G401 (cell line): ENCODE data around the gene EXO1. TPM values are rescaled to one million over a fixed set of nuclear protein-coding genes. Genes with fewer than 3 reads are reported as not detected.
A peak's percentile ranks its signal among the peaks of the same experiment; 100 is the strongest.
"Not testable (repeated sequence)": the region's sequence is repeated elsewhere in the genome, so short reads cannot be mapped to it uniquely, and the experiment has no call there.

Source experiments
- DNase-seq: peaks from one replicate; pipeline ENCODE4 v3.0.0-alpha.2; 2015; ENCODE audit warnings: low spot score
- in situ Hi-C: cut with HindIII; loops from 2 replicates; pipeline ENCODE4 v1.10.0; 2016; ENCODE audit warnings: low sequenced_read_pairs, mixed read lengths
- total RNA-seq: library from RNA; depleted of rRNA; stranded (reverse); fragments of >200 nt; shearing (Covaris generic); gene quantifications from 2 replicates; pipeline ENCODE4 v1.2.3, GENCODE V29; 2014; rRNA removed

Gene EXO1
- total RNA-seq = 29.7 and 46.2 TPM in 2 replicates

DNA sequence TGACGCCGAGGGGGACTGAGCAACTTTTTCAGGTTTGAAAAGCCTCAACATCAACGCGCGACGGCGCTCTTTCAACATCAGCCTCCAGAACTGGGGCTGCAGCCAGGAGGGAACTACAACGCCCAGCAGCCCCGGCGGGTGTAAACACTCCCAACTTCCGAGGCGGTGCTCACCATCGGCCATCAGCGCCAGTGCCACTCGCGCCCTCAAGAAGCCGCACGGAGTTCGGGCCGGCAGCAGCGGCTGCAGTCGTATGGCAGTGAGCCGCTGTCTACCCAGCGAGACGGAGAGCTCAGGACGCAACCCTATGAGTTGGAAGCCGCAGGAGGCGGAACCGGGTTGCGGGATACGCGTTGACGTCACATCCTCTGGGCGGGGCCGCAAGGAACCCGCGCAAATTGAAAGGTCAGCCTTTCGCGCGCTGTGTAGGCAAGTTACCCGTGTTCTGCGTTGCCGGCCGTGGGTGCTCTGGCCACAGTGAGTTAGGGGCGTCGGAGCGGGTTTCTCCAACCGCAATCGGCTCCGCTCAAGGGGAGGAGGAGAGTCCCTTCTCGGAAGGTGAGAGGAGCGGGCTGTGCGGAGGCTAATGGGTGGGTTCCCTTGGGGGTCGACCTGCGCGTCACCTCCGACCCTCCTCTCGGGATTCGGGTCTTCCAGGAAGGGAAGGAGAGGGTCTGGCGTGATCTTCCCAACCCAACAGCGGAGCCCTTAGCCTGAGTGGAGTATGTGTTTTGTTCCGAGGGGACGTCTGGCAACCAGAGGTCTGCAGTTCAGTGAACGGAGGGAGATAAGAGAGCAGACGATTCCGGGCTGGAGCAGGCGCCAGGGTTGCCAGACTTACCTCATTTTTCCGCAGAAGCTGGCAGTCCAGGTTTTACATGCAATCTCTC lies at the start of gene EXO1:
EXO1 (plus strand) TSS at position 409 of the 890 bp plus-strand sequence. CDS start 2,222 bp downstream, outside the sequence.
- in situ Hi-C loops = no loop called here
- DNase-seq = peak; percentile 92

DNA sequence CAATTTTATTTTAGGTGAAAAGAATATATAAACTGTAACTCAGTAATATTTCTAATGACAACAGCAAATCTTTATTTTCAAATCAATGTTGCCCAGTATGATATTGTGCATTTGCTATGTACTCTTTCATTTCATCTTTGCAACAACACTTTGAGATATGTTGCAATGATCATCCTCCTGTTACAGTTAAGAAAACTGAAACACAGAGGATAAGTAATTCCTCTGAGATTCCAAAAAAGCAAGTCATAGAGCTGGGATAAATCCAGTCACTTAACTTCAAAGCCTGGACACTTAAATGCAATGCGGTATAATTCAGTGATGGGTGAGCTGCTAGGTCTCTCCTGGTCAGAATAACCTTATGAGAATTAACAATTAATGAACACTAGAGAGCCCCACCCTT lies 48.6 kb upstream of the EXO1 start:
- in situ Hi-C loops = no loop called here
- DNase-seq = no peak

DNA sequence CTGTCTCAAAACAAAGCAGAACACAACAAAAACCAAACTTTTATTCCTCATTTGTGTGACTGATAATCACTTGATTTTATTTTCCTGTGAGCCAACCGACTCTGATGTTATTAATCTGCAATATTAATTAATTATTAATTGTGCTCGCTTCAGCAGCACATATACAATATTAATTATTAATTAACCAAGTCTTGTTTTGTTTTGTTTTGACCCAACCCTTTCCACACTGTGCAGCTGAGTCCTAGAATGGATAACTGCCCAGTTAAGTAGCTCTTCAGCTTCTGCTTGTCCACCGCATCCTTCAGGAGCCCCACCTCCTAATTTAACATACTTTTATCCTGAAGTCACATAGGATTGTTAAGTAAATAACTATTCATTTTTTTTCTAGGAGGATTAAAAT lies 47.4 kb upstream of the EXO1 start:
- in situ Hi-C loops = no loop called here
- no peak for DNase-seq

DNA sequence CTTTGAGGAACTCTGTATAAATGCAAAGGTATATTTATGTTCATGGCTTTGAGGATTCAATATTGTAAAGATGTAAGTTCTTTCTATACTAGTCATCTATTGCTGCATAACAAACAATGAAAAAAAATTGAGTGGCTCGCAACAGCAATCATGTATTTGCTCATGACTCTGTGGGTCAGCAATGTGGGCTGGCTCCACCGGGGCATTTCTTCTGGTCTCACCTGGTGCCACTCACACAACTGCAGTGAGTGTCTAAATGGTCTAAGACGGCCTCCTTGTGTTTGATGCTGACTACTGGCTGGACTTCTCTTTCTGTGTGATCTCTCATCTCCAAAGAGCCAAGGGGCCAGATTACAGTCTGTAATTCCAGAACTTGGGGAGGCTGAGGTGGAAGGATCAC lies 45.1 kb upstream of the EXO1 start:
- DNase-seq = no peak
- in situ Hi-C loops = no loop called here

DNA sequence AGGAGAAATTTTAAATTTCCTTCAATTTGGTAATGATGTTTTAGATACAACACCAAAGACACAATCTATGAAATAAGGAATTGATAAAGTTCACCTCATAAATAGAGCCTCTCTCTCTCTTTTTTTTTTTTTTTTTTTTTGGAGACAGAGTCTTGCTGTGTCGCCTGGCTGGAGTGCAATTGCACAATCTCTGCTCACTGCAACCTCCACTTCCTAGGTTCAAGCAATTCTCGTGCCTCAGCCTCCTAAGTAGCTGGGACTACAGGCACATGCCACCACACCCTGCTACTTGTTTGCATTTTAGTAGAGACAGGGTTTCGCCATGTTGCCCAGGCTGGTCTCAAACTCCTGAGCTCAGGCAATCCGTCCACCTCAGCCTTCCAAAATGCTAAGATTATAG lies 43.3 kb upstream of the EXO1 start:
- in situ Hi-C loops, DNase-seq: not testable (repeated sequence)

DNA sequence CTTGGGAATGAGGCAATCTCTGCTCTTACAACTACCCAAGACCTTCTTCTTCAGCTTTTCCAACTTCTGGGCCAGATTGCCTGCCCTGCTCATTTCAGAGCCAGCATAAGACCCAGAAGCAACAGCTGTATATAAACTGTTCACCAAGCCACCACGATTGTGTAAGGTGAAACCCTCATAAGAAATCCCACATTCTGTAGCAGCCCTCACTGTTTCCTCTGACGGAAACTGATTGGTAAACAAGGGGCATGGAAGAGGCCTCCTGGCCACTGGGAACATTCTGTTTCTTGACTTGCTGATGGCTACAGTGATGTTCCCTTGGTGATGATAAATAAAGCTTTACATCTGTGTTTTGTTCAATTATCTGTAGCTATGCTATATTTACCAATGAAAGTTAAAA lies 39.7 kb upstream of the EXO1 start:
- in situ Hi-C loops = no loop called here
- no peak for DNase-seq

DNA sequence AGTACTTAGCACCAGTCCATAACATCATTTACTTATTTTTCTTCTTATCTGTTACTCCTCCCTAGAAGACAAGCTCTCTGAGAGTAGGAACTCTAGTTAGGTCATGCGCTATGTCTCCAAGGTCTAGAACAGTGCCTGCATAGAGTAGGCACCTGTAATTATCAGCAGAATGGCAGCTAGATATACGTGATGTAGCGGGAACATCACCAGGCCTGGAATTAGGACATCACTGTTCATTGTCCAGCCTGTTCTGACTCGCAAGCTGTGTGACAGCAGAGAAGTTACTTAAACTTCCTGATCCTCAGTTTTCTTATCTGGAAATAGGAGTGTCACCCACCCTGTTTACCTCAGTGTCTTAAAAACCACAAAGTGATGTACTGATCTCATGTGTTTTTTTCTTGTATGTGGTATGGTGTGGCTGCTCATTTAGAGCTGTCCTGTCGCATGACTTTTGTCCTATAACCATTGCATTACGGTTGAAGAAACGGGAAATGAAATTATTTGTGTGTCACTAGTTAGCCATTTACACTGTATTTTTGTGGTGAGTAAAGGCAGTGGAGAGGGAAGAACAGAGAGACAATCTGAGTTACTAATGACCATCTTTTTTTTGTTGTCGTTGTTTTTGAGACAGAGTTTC lies 37.1 kb upstream of the EXO1 start:
- DNase-seq = no peak
- in situ Hi-C loops = no loop called here

DNA sequence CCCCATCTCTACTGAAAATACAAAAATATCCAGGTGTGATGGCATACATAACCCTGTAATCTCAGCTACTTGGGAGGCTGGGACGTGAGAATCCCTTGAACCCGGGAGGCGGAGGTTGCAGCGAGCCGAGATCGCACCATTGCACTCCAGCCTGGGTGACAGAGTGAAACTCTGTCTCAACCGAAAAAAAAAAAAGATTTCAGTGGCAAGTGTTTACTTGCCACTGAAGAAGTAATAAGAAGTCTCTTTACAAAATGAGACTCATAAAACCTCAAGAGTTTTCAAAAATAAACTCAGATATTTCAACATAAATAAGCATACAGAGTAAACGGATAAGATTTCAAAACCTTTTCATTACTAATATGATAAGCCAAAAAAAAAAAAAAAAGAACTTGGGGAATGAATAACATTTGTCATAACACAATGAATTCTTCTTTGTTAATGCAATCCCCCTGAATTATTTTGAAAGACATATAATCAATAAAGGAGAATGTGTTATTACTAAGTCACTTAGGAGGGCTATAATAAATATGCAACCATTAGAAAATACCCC lies 34.2 kb upstream of the EXO1 start:
- in situ Hi-C loops = no loop called here
- DNase-seq = no peak

DNA sequence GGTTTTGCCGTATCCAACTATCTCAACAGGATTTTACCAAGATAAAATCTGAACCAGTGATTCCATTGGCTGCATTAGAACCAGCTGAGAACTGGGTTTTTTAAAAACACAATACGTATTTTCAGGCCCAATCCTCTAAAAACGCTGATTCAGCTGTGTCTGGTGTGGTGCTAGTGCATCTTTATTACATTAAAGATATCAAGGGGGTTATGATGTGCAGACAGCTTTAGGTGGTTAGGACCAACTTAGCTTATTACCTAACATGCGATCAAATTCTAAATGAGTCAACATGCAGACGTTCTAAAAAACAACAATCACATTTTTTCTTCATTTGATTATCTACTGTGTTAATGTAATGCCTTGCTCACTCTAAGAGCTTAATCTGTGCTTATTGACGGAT lies 32.0 kb upstream of the EXO1 start:
- in situ Hi-C loops = no loop called here
- no peak for DNase-seq

DNA sequence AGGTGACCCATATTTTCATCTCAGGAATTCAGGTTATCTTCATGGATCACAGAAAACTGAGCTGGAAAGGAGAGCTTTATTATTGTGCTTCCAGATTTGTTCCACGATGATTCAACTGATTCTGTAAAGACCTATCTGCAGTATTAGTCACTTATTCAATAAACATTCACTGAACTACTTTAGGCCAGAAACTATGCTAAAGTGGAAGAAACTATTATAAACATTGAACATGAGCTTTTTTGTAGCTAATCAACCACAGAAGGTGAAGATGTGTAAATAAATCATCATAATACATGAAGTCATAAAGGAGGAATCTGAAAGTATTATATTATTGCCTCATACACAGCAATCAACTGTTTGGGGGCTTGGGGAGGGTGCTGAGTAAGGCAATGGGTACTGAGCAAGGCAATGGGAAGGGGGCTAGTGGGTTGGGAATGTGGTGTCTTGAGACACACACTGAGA lies 30.6 kb upstream of the EXO1 start:
- in situ Hi-C loops = no loop called here
- DNase-seq = no peak

DNA sequence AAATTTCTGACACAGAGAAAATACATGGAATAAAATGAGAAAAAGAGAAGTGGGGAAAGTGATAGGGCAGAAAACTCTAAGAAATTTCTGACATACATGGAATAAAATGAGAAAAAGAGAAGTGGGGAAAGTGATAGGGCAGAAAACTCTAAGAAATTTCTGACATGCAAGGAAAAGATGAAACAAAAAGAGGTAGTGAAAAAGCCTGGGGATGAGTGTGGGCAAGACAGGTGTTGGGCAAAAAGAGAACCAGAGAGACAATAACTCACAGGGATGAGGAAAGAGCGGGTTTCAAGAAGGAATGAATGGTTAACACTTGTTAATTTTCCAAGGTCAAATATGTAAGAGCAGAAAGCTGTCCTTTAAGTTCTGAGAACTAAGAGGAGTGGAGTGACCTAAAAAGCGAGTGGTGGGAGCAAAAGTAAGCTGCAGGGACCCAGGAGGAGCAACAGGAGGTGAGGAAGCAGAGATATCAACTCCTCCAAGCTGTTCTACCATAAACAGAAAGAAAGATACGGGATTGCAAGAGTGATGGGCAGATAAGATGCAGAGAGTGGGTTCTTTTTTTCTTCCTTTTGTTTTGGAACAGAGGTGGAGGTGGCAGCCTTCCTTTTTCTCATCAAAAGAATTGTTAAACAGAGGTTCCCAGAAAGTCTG lies 29.9 kb upstream of the EXO1 start:
- no peak for DNase-seq
- in situ Hi-C loops = no loop called here

DNA sequence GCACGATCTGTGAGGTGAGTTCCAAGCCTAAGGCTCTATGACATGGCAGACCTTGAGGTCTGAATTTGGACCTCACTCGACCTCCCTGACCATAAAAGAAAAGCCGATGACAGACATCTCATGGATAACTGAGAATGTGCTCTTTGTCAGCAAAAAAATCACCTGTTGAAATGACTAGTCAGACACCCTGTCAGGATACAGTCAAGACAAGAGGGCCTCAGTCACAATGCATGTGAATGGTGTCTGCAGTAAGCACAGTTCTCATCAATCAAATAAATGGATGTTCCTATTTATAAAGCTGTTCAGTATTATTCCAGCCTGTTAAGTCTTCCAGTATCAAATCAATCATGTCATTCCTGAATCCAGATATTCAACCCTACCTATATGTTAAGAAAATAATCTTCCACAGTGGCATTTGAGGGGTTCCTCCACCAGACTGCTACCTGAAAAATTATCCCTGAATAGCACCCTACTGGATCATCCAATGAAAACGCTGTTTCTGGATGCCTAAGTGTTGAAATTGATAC lies 28.6 kb upstream of the EXO1 start:
- in situ Hi-C loops = no loop called here
- DNase-seq = no peak

DNA sequence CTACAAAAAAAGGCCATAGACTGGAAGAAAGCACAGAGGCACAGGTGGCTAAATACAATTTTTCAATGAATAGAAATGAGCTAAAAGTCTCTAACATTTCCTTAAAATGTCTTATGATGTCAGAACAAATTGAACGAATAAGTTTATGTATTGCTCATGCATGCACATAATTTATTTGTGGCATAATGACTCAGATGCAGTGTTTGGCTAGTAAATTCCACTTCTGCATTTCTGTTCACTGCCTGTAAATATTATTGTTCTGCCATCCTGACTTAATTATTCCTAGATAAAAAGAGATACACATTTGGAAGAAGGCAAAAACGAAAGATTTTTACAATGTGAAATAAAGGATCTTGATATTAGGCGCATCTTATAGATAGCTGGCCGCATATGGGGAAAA lies 26.6 kb upstream of the EXO1 start:
- DNase-seq = no peak
- in situ Hi-C loops = no loop called here

DNA sequence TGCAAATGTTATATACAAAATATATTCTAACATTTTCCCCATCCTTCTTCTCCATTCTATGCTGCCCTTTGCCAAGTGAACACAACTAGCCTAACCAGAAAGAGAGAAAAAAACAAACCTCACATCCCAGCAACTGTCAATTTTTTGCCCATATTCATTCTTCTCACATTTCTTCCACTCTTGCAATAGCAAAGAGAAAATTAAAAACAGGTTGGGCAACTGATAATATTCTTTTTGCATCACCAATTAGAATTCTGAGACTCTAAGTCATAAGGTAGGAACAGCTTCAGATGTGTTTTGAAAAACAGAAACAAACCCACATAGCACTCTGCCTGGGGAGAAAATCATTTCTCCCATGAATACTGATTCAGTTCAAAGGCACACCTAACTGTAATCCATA lies 25.2 kb upstream of the EXO1 start:
- no peak for DNase-seq
- in situ Hi-C loops = no loop called here

DNA sequence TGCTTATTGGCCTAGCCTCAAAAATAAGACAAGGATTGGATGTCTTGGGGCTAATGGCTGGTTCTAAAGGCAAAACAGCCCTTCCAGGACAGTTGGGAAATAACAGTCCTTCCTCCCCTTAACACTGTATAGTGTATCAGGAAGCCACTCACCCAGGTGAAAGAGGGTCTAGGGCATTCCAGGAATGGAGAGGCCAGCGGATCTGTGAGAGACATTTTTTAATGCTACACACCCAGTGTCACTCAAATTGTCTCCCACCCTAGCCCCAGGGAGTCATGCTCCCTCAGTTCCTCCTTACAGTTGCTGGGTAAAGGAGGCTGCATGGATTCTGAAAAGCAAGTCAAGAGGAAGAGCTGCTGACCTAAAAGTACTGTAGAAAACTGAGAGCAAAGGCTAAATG lies 24.1 kb upstream of the EXO1 start:
- no peak for DNase-seq
- in situ Hi-C loops = no loop called here

DNA sequence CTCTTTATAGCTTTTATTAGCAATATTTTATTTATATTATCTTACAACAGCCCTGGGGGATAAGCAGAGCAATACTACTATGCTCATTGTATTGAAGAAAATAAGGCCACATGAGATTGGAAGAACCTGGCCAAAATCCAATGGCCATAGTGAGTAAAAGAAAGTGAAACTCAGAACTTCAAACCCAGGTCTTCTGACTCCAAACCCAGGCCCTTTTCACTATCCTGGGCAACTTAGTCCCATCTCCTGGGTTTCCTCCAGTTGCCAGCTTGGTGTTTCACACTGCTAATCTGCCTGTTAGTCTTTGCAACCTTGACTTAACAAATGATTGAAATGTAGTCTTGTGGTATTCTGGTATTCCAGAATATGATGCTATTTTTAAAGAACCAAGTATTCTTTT lies 22.4 kb upstream of the EXO1 start:
- no peak for DNase-seq
- in situ Hi-C loops = no loop called here

DNA sequence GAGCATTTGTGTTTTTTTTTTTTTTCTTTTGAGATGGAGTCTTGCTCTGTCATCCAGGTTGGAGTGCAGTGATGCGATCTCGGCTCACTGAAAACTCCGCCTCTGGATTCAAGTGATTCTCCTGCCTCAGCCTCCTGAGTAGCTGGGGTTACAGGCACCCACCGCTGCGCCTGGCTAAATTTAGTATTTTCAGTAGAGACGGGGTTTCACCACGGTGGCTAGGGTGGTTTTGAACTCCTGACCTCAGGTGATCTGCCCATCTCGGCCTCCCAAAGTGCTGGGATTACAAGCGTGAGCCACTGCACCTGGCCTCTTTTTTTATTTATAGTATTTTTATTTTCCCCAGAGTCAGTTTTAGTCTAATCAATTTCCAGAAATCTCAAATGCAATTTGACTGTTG lies 21.4 kb upstream of the EXO1 start:
- in situ Hi-C loops, DNase-seq: not testable (repeated sequence)

DNA sequence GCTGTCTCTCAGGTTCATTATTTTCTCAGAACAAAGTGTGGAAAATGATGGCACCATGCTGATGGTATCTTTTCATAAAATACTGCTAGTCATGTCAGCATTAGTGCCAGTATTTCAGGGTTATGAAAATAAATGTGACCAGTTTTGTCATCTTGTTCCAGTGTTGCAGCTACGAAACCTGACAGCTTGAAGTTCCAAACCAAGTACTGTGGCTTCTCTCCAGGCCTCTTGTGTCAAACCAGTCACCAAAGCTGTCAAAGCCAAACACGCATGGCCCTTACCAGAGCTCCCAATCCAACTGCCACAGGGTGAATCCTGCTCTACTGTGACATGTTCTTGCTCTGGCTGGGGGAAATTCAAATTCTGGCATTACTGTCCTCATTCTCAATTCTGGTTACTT lies 20.7 kb upstream of the EXO1 start:
- in situ Hi-C loops = no loop called here
- no peak for DNase-seq

DNA sequence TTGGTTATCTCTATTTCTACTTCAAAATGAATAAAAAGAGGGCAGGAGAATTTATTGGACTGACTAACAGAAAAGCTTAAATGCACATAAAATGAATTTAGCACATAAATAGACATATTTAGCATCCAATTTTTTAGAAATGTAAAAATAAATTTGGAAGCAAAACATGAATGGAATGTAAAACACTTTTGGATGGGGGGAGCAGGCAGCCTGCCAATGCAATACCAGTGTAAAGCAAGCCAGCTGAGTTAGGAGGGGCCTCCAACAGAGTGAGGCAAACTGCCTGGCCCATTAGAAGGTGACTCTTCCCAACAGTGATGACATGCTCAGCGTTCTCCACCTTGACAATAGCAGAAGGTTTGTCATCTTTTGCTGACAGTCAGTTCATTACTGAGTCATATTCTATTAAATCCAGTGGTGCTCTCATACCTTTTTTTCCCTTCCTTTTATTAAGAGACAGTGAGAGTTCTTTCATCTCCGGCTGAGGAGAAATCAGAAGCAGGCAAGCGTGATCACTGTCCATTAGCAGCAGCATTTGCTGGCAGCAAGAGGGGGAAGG lies 19.5 kb upstream of the EXO1 start:
- in situ Hi-C loops = no loop called here
- DNase-seq = no peak
